ENCODE results near the gene CRADD. TPM values are rescaled to one million over a fixed set of nuclear protein-coding genes. Genes with fewer than 3 reads are reported as not detected.

CRADD gene
- total RNA-seq, 4 donors from 2014 or later, result 43.7 to 76.1 (median 51.0) TPM

DNA sequence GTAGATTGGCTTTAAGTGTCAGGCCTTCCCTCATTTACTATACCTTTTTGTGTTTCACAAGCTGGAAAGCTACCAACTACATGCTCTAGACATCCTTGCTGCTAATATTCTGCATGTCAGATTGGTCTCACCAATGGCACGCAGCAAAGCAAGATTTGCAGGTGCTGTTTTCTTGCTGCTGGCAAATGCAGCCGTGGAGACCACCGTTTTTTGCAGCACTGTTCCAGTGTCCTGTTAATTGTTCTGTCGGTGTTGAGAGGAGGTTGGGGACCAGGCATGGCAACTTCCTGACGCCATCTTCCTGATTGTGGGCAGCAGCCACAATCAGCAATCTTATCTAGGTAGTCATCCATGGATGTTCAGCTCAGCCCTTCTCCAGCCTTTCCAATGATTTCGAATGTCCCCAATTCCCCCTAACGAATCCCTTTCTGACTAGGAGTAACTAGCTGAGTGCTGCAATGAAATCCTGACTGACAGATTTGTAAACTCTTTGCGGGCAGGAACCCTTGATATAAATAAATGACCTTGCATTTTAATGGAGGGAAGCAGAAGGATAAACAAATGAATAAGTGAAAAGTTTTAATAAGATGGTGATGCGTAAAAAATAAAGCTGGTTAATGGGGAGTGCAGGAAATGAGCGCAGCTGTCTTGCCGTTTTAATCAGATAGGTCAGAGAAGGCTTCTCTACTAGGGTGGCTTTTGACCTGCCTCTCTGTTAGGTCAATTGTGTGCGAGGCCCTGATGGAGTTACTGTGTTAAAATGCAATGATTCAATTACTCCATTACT lies 574 bp upstream of the CRADD start:
- no peak for DNase-seq
- Histone ChIP-seq H3K4me1 (peaks cover 11 to 19% of the 10 kb centered on the region in 2 donors), H3K27me3 (no peaks in the 10 kb centered on the region), H3K27ac (peak overlapping the region in 2 of 3 donors; percentile 96 to 98), H3K9me3 (no peaks in the 10 kb centered on the region), H3K36me3 (no peaks in the 10 kb centered on the region), H3K4me3 (replicated peaks in 1 of 3) (peak overlapping the region in 1 of 3 donors; percentile 76)
- WGBS, 2 donors, result 59 to 64% methylated on average over 12 of the region's 12 CpGs
- TF ChIP-seq POLR2A (IDR thresholded peaks at IDR 0.05), result no peak
- TF ChIP-seq, protein P1, sequence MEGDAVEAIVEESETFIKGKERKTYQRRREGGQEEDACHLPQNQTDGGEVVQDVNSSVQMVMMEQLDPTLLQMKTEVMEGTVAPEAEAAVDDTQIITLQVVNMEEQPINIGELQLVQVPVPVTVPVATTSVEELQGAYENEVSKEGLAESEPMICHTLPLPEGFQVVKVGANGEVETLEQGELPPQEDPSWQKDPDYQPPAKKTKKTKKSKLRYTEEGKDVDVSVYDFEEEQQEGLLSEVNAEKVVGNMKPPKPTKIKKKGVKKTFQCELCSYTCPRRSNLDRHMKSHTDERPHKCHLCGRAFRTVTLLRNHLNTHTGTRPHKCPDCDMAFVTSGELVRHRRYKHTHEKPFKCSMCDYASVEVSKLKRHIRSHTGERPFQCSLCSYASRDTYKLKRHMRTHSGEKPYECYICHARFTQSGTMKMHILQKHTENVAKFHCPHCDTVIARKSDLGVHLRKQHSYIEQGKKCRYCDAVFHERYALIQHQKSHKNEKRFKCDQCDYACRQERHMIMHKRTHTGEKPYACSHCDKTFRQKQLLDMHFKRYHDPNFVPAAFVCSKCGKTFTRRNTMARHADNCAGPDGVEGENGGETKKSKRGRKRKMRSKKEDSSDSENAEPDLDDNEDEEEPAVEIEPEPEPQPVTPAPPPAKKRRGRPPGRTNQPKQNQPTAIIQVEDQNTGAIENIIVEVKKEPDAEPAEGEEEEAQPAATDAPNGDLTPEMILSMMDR (IDR thresholded peaks at IDR 0.05), result no peak
- intact Hi-C loops (cut with DNase I), result loop anchor here (10.0 kb wide), 1 partner anchor 102 kb away; the partner anchor contains the start of gene SOCS2

DNA sequence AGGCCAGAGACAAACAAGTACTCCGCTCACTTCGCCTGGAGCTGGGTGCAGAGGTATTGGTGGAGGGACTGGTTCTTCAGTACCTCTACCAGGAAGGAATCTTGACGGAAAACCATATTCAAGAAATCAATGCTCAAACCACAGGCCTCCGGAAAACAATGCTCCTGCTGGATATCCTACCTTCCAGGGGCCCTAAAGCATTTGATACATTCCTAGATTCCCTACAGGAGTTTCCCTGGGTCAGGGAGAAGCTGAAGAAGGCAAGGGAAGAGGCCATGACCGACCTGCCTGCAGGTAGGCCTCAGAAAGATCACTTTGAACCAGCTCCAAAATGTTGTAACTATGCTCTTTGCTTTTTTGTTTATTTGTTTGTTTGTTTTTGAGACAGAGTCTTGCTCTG lies 1.6 kb downstream of the CRADD start:
- no peak overlapping the region for H3K4me3 ChIP-seq (replicated peaks in 1 of 3)
- intact Hi-C loops (cut with DNase I), result loop anchor here (10.0 kb wide), 1 partner anchor 104 kb away; the partner anchor contains the start of gene SOCS2
- no peaks in the 10 kb centered on the region for H3K36me3 ChIP-seq
- H3K9me3 ChIP-seq, result no peaks in the 10 kb centered on the region
- H3K27me3 ChIP-seq, result no peaks in the 10 kb centered on the region
- no peak for DNase-seq
- no peak overlapping the region for H3K27ac ChIP-seq
- peaks cover 11 to 27% of the 10 kb centered on the region in 2 donors for H3K4me1 ChIP-seq
- TF ChIP-seq, protein P1 (IDR thresholded peaks at IDR 0.05), result no peak
- no peak for TF ChIP-seq POLR2A (IDR thresholded peaks at IDR 0.05)
- WGBS, 2 donors, result 94 to 97% methylated on average over 5 of the region's 5 CpGs

- peaks cover 11 to 27% of the 10 kb centered on the region in 2 donors for H3K4me1 ChIP-seq
Measured at GRCh38 chr12:93679308-93679925, 2.2 kb downstream of the CRADD start.

DNA sequence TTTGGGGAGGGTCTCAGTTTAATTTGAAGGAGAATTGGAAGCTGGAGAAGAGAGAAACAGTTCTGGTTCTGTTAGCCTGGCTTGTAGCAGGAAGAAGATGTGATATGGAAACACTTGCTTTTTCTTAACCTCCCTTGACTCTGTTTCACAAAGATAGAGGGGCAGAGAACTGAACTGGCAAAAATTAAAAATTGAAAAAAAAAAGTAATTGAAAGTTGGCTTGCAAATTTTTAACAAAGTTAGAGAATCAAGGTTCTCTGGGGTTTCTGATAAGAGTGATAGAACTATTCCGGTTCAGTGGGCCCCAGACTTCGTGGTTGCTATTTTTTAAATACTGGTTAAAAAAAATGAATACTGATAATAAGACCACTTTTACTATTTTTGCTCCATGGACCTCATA lies 2.8 kb downstream of the CRADD start:
- Histone ChIP-seq H3K4me1 (peaks cover 11 to 27% of the 10 kb centered on the region in 2 donors), H3K27ac (no peak overlapping the region), H3K4me3 (replicated peaks in 1 of 3) (no peak overlapping the region), H3K9me3 (no peaks in the 10 kb centered on the region), H3K27me3 (no peaks in the 10 kb centered on the region), H3K36me3 (no peaks in the 10 kb centered on the region)
- intact Hi-C loops (cut with DNase I), result no loop called here
- 81 to 90% methylated on average over 2 of the region's 2 CpGs for WGBS, 2 donors
- no peak for TF ChIP-seq POLR2A (IDR thresholded peaks at IDR 0.05)
- TF ChIP-seq, protein P1 (IDR thresholded peaks at IDR 0.05), result no peak
- DNase-seq, result no peak

More at GRCh38 chr12:93679308-93679925, 2.2 kb downstream of the CRADD start:
- TF ChIP-seq, protein P1 (IDR thresholded peaks at IDR 0.05), result no peak
- TF ChIP-seq POLR2A (IDR thresholded peaks at IDR 0.05), result no peak
- no peaks in the 10 kb centered on the region for H3K27me3 ChIP-seq
- no peak overlapping the region for H3K4me3 ChIP-seq (replicated peaks in 1 of 3)
- 84 to 87% methylated on average over 8 of the region's 8 CpGs for WGBS, 2 donors
- no peaks in the 10 kb centered on the region for H3K36me3 ChIP-seq
- no peaks in the 10 kb centered on the region for H3K9me3 ChIP-seq
- no peak overlapping the region for H3K27ac ChIP-seq
- intact Hi-C loops (cut with DNase I), result loop anchor here (10.0 kb wide), 1 partner anchor 105 kb away; the partner anchor contains the start of gene SOCS2
- no peak for DNase-seq

GRCh38 chr12:93682846-93683261 lies 5.7 kb downstream of the CRADD start:
- Histone ChIP-seq H3K27ac (no peak overlapping the region), H3K27me3 (no peaks in the 10 kb centered on the region), H3K9me3 (no peaks in the 10 kb centered on the region), H3K4me1 (peaks cover 11 to 23% of the 10 kb centered on the region in 2 donors), H3K4me3 (replicated peaks in 1 of 3) (no peak overlapping the region), H3K36me3 (no peaks in the 10 kb centered on the region)
- TF ChIP-seq POLR2A (IDR thresholded peaks at IDR 0.05), result no peak
- TF ChIP-seq, protein P1 (IDR thresholded peaks at IDR 0.05), result no peak
- intact Hi-C loops (cut with DNase I), result no loop called here
- WGBS, 2 donors, result 58 to 71% methylated on average over 5 of the region's 5 CpGs
- peak; percentile 7 to 10 for DNase-seq

Measured in thyroid gland (tissue), 4 donors.